Erythroblast (primary cell): ENCODE measurements around the gene FAM240B.

Experiments
- GATA1 ChIP-seq: IDR thresholded peaks from 2 replicates; pipeline ENCODE4 v1.6.1; 2011; ENCODE audit warnings: low read depth, mild to moderate bottlenecking, control low read depth, low read length, moderate library complexity
- POLR2A ChIP-seq: IDR thresholded peaks from 2 replicates; pipeline ENCODE4 v1.6.1; 2011; ENCODE audit warnings: mild to moderate bottlenecking, low read length

GRCh38 chr9:38747941-38748340 is 28.0 kb upstream of the FAM240B start:
- no peak for TF ChIP-seq GATA1
- TF ChIP-seq POLR2A, result no peak
